ENCODE data around the gene ACTG2.
"Not testable (repeated sequence)": the region's sequence is repeated elsewhere in the genome, so short reads cannot be mapped to it uniquely, and the experiment has no call there.

ACTG2 gene

DNA sequence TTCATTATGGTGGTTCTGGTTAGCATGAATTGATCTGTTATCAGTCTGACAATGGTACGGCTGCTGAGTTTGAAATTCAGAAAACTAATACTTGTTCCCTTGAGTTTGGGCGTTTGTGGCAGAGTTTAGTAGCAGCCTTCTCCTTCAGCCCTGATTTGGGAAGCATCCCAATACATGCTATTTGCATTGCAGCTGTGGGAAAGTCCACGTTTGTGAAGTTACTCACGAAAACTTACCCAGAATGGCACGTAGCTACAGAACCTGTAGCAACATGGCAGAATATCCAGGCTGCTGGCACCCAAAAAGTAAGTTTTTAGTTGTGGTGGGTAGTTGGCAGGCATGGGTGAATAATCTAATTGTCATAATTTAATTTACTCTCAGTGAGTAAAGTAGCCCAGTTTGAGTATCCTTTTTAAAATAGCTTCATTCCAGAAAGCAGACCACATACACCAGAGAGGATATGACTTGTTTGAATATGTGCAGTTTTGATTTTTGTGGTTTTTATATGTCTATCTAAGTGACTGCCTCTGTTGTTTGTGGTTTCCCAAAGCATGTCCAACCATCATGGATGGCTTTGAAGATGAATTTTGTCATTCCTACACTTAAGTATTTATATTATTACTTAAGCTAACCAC lies 46.0 kb downstream of the ACTG2 start:
- no peak for DNase-seq

GRCh38 chr2:73939419-73939818 lies 46.6 kb downstream of the ACTG2 start:
- DNase-seq = no peak

DNA sequence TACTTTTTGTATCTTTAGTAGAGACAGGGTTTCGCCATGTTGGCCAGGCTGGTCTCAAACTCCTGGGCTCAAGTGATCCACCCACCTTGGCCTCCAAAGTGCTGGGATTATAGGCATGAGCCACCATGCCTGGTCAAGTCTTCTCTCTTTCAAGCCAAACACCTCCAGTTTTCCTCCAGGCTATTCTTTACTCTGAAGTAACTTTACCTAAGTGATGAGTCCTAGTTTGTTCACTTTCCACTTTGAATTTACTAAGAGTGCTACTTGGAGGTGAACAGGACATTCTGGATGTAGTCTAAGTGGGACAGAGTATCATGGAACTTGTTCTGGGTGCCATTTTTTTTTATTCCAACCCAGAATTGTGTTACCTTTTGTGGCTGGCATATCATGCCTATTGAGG lies 47.3 kb downstream of the ACTG2 start:
- DNase-seq = not testable (repeated sequence)

DNA sequence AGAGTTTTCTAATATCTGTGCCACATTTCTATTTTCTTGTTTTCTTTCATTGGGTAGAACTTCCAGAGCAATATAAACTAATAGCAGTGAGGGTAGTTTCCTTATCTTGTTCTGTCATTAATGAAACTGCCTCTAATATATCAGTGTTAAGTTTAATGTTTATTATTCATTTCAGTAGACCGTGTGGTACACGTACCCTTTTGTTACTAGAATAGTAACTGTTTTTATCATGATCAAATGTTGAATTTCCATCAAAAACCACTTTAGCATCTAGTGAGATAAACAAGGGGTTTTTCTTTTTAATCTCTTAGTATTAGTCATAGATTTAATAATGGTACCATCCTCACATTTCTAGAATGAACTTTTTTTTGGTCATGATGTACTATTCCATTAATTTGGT lies 49.9 kb downstream of the ACTG2 start:
- no peak for DNase-seq

DNA sequence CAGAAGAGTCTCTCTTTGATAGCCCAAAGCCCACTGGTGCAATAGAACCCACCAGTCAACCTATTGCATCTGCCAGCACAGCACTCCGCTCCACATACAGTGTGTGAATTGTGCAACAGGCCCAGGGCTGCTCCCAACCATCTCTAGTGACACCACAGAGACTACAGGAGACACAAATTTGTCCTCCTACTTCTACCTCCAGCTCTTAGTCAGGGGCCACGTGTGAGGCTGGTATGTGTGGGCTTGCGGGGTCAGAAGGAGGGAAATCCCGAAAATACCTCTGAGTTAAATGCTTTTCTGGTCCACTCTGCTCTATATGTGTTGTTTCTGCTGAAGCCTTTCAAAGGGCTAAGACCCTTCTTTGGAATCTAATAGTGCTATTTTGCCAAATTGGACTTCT lies 51.9 kb downstream of the ACTG2 start:
- DNase-seq = no peak

DNA sequence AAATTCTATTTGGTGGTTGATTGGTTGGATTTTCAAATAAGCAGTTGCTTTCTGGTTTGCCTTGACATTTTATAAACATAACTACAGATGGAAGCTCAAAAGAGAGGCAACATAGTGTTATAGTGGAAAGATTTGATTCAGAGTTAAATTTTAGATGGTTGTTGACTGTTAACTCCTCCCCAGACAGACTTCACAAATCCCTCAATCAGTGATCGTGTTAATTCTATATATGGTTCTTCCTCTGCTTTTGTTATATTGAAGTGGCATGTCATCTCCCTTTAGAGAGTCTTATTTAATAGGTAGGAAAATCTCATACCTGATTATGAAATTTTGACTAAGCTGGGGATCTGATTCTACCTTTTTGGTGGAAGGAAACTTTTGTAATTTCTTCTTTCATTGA lies 53.4 kb downstream of the ACTG2 start:
- no peak for DNase-seq

DNA sequence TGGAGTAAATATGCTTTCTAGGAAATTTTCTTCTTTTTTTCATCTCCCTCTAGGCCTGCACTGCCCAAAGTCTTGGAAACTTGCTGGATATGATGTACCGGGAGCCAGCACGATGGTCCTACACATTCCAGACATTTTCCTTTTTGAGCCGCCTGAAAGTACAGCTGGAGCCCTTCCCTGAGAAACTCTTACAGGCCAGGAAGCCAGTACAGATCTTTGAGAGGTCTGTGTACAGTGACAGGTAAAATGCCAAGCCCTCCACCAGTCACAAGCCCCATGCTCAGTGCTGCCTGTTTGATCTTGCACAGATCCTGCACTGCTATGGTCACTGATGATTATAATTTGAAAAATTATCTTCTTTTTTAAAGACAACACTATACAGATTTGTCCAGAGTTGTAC lies 53.9 kb downstream of the ACTG2 start:
- no peak for DNase-seq

GRCh38 chr2:73947412-73948018 lies 54.7 kb downstream of the ACTG2 start:
- DNase-seq = no peak

DNA sequence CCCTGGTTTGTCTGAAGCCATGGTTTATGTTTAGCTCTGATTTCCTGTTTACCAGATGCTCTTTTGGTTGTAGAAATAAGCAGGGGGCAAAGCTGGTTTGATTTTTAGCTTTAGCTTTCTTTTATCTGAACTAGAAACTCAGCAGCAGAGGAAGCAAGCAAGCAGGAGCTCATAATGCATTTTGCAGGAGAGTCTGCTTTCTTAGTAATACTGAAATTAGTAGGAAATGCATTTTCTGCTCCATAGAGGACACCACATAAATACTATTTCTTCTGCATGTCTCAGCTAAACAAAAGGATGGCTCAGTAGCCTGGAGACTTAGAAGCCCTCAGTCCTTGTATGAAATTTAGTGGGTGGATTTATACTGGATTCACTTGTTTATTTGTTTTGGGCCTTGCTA lies 57.0 kb downstream of the ACTG2 start:
- DNase-seq = no peak

GRCh38 chr2:73952499-73953446 lies 60.0 kb downstream of the ACTG2 start:
- DNase-seq = no peak

- no peak for DNase-seq
Measured at GRCh38 chr2:73956218-73956865, 63.5 kb downstream of the ACTG2 start.

DNA sequence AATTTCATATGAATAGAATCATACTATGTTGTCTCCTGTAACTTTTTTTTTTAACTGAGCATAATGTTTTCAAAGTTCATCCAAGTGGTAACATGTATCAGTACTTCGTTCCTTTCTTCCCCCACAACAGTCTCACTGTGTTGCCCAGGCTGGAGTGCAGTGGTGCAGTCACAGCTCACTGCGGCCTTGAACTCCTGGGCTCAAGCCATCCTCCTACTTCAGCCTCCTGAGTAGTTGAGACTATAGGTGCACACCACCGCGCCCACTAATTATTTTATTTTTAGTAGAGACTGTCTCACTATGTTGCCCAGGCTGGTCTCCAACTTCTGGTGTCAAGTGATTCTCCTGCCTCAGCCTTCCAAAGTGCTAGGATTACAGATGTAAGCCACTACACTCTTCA lies 68.5 kb downstream of the ACTG2 start:
- no peak for DNase-seq

DNA sequence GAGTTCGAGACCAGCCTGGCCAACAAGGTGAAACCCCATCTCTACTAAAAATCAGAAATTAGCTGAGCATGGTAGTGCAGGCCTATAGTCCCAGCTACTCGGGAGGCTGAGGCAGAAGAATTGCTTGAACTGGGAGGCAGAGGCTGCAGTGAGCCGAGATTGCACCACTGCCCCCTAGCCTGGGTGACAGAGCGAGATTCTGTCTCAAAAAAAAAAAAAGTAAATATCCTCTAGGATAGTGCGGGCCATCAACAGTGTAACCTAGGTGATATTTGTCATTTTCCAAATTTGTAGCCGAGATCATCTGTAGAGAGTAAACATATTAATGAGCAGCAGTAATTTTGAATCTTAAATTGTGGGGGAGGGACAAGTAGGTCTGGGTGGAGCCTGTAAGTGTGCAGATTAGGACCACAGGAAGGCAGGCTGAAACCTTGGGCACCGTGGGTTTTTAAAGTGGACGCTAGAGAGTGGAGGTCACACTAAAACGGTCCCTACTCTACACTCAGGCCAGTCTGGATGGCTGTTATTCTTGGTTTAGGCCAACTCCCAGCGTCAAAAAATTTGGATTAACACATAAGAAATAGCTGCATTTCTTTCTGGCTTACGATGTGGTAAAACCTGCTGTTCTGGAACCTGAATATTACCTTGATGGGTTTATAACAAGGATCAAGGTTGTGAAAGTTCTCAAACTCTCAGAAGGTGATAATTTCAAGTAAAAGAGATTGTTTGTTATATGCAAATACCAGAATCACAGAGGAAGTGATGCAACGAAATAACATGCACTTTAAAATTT lies 69.2 kb downstream of the ACTG2 start:
- no peak for DNase-seq

DNA sequence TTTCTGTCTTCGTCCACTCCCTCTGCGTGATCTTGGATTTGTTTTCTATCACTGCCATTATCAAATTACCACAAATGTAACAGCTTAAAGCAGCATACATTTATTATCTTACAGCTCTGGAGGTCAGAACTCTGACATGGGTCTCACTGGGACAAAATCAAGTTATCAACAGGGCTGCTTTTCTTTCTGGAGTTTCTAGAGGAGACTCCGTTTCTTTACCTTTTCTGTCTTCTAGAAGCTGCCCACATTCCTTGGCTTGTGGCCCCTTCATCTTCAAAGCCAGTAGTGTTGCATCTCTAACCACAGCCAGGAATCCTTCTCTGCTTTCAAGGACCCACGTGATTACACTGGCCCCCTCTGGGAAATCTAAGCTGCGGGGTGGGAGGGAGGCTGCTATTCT lies 70.0 kb downstream of the ACTG2 start:
- no peak for DNase-seq

- DNase-seq = no peak
Measured at GRCh38 chr2:73963385-73964120, 70.7 kb downstream of the ACTG2 start.

GRCh38 chr2:73964223-73964622 lies 71.4 kb downstream of the ACTG2 start:
- DNase-seq = no peak

DNA sequence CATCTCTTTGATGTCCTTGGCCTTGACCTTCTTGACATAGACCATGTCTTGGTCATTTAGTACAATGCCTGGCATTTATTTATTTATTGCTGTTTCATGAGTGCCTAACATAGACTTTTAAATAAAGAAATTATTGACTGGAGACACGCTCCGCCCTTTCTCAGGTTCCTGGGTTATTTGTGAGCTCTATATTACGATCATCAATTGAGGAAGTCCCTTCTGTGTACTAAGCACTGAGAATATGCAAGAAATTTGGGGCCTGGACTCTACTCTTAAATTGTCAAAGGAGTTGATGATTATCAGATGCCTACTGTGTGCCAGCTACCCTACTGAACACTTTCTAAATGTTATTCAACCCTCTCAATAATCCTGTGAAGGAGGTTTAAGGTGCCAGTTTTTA lies 72.2 kb downstream of the ACTG2 start:
- no peak for DNase-seq

DNA sequence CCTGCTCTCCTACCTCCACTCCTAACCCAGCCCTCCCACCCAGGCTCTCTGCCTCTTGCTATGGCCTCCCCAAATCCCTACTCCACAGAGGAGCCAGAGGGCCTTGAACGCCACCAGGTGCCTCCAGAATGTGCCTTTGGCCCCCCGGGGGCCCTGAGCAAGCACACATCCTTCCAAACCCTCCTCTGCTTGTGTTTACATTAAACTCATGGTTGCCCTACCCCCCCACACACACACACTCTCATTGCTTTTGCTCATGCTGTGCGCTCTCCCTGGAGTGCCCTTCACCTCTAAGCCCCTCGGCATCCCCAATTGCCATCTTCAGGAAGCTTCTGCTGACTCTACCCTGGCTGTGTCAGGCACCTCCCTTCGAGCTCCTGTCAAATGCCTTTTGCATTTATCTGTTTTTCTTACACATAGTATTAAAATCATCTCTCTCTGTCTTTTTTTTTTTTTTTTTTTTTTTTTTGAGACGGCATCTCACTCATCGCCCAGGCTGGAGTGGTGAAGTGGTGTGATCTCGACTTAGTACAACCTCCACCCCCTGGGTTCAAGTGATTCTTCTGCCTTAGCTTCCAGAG lies 75.6 kb downstream of the ACTG2 start:
- no peak for DNase-seq

DNA sequence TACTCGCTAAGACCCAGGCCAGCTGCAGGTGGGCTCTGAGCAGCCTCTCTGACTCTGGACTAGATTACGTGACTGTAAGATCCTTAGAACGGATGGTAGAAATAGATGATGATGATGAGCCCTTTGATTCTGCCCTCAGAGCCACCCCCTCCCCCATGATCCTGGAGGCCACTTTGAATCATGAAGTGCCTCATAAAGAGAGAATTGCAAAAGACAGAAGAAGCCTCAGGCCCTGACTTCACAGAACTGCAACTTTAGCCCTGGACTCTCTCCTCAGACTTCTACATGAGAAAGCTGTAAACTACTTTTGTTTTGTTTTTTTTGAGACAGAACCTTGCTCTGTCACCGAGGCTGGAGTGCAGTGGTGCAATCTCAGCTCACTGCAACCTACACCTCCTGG lies 76.5 kb downstream of the ACTG2 start:
- DNase-seq = no peak
